Measurements from ENCODE around the gene HDAC9. TPM values are rescaled to one million over a fixed set of nuclear protein-coding genes. Genes with fewer than 3 reads are reported as not detected.

HDAC9 gene
- total RNA-seq, 1 experiment from 2014 or later: 7.7 TPM

DNA sequence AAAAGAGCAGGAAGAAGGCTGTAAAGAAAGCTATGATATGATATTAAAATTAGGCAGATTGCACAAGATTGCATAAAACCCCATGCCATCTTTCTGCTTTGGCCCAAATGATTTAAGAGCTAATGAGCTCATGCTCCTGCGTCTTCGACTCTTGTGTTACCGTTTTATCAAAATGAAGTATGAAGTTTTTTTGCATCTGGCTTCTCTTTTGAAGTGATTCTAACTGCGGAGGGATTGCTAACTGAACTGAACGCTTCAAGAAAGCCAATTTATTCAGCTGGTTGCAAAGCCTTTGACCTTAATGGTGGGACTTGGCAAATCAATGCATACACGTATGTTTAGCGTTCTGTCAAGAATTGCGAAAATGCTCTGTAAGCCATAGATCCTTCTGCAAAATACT is 339.0 kb downstream of the HDAC9 start:
- Mint-ChIP-seq H3K4me1 (peaks cover 0 to 2% of the 10 kb centered on the region in 2 experiments; a peak in 1 of 4 replicates), H3K36me3 (ENCODE audit: insufficient read depth in 1 of 3, low read depth in 3 of 3) (no peaks in the 10 kb centered on the region), H3K4me3 (no peak overlapping the region), H3K27ac (no peak overlapping the region), H3K27me3 (ENCODE audit: low read depth) (no peaks in the 10 kb centered on the region), H3K9me3 (no peaks in the 10 kb centered on the region)
- no CpG with 5 or more reads among the region's 8 CpGs for WGBS (ENCODE audit: extremely low coverage, insufficient read length, low lambda C conversion rate)
- Histone ChIP-seq H3K14ac (ENCODE audit: insufficient read depth, low read length) (no peak overlapping the region), H3K56ac (ENCODE audit: insufficient read length, low read depth, low read length) (no peak overlapping the region), H3K9ac (ENCODE audit: extremely low read depth, insufficient read length, low read length) (no peak overlapping the region), H4K5ac (ENCODE audit: insufficient read length, low read depth, low read length) (no peak overlapping the region), H3K4me1 (ENCODE audit: insufficient read depth, low read length) (no peaks in the 10 kb centered on the region), H3T11ph (ENCODE audit: low read length) (no peak overlapping the region), H3K79me1 (ENCODE audit: insufficient read depth, low read depth, low read length, poor library complexity, severe bottlenecking) (no peaks in the 10 kb centered on the region), H2AK5ac (ENCODE audit: insufficient read length, low read length) (no peak overlapping the region), H3K23me2 (ENCODE audit: insufficient read length, low read depth, low read length, poor library complexity, severe bottlenecking) (no peaks in the 10 kb centered on the region), H3K4me2 (ENCODE audit: insufficient read depth, insufficient read length, low read length) (no peak overlapping the region), H2BK15ac (ENCODE audit: low read depth, low read length) (no peak overlapping the region), H2BK20ac (ENCODE audit: low read depth, low read length, poor library complexity, severe bottlenecking) (no peak overlapping the region), H4K91ac (ENCODE audit: insufficient read length, low read depth, low read length) (no peak overlapping the region), H4K8ac (replicated peaks; ENCODE audit: insufficient read length, low read depth, low read length) (no peak overlapping the region), H3K27me3 (ENCODE audit: insufficient read depth, low read length) (no peaks in the 10 kb centered on the region), H2BK12ac (ENCODE audit: insufficient read length, low read depth, low read length) (no peak overlapping the region), H4K20me1 (ENCODE audit: control insufficient read depth, insufficient read depth, insufficient read length) (no peaks in the 10 kb centered on the region), H3K27ac (ENCODE audit: insufficient read length, low read depth, low read length) (no peak overlapping the region), H3K18ac (ENCODE audit: insufficient read length, low read depth, low read length) (no peak overlapping the region), H2AFZ (ENCODE audit: low read length) (no peak overlapping the region), H3K4ac (ENCODE audit: low read depth, low read length) (no peak overlapping the region), H3K79me2 (ENCODE audit: insufficient read depth, low read length) (no peaks in the 10 kb centered on the region), H3K9me3 (ENCODE audit: control insufficient read depth, low read depth, low read length) (no peaks in the 10 kb centered on the region), H2BK120ac (ENCODE audit: low read depth, low read length, poor library complexity, severe bottlenecking) (no peak overlapping the region), H3K23ac (ENCODE audit: insufficient read length, low read depth, low read length) (no peak overlapping the region), H2BK5ac (ENCODE audit: insufficient read length, low read length) (no peak overlapping the region)
- DNase-seq: no peak
- TF ChIP-seq, protein P1, sequence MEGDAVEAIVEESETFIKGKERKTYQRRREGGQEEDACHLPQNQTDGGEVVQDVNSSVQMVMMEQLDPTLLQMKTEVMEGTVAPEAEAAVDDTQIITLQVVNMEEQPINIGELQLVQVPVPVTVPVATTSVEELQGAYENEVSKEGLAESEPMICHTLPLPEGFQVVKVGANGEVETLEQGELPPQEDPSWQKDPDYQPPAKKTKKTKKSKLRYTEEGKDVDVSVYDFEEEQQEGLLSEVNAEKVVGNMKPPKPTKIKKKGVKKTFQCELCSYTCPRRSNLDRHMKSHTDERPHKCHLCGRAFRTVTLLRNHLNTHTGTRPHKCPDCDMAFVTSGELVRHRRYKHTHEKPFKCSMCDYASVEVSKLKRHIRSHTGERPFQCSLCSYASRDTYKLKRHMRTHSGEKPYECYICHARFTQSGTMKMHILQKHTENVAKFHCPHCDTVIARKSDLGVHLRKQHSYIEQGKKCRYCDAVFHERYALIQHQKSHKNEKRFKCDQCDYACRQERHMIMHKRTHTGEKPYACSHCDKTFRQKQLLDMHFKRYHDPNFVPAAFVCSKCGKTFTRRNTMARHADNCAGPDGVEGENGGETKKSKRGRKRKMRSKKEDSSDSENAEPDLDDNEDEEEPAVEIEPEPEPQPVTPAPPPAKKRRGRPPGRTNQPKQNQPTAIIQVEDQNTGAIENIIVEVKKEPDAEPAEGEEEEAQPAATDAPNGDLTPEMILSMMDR (conservative IDR thresholded peaks at IDR 0.05): no peak

Measured in H9 (cell line).